ENCODE data around the gene CCDC93.

- TF ChIP-seq, protein P1, sequence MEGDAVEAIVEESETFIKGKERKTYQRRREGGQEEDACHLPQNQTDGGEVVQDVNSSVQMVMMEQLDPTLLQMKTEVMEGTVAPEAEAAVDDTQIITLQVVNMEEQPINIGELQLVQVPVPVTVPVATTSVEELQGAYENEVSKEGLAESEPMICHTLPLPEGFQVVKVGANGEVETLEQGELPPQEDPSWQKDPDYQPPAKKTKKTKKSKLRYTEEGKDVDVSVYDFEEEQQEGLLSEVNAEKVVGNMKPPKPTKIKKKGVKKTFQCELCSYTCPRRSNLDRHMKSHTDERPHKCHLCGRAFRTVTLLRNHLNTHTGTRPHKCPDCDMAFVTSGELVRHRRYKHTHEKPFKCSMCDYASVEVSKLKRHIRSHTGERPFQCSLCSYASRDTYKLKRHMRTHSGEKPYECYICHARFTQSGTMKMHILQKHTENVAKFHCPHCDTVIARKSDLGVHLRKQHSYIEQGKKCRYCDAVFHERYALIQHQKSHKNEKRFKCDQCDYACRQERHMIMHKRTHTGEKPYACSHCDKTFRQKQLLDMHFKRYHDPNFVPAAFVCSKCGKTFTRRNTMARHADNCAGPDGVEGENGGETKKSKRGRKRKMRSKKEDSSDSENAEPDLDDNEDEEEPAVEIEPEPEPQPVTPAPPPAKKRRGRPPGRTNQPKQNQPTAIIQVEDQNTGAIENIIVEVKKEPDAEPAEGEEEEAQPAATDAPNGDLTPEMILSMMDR (IDR thresholded peaks at IDR 0.05) = no peak
- TF ChIP-seq PBX3 (IDR thresholded peaks at IDR 0.05) = no peak
- TF ChIP-seq ZFP36 (IDR thresholded peaks at IDR 0.05; ENCODE audit: borderline replicate concordance, partially characterized antibody) = no peak
- TF ChIP-seq SREBF2 (IDR thresholded peaks at IDR 0.05) = no peak
- TF ChIP-seq, protein P2, sequence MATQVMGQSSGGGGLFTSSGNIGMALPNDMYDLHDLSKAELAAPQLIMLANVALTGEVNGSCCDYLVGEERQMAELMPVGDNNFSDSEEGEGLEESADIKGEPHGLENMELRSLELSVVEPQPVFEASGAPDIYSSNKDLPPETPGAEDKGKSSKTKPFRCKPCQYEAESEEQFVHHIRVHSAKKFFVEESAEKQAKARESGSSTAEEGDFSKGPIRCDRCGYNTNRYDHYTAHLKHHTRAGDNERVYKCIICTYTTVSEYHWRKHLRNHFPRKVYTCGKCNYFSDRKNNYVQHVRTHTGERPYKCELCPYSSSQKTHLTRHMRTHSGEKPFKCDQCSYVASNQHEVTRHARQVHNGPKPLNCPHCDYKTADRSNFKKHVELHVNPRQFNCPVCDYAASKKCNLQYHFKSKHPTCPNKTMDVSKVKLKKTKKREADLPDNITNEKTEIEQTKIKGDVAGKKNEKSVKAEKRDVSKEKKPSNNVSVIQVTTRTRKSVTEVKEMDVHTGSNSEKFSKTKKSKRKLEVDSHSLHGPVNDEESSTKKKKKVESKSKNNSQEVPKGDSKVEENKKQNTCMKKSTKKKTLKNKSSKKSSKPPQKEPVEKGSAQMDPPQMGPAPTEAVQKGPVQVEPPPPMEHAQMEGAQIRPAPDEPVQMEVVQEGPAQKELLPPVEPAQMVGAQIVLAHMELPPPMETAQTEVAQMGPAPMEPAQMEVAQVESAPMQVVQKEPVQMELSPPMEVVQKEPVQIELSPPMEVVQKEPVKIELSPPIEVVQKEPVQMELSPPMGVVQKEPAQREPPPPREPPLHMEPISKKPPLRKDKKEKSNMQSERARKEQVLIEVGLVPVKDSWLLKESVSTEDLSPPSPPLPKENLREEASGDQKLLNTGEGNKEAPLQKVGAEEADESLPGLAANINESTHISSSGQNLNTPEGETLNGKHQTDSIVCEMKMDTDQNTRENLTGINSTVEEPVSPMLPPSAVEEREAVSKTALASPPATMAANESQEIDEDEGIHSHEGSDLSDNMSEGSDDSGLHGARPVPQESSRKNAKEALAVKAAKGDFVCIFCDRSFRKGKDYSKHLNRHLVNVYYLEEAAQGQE (IDR thresholded peaks at IDR 0.05) = no peak
- TF ChIP-seq MAZ (IDR thresholded peaks at IDR 0.05; ENCODE audit: borderline replicate concordance, low read depth, low read length) = no peak
Observed at GRCh38 chr2:117967977-117968718, 45.7 kb downstream of the CCDC93 start.
